ENCODE results near the gene AMY1B. TPM values are rescaled to one million over a fixed set of nuclear protein-coding genes. Genes with fewer than 3 reads are reported as not detected.
"Not testable (repeated sequence)": the region's sequence is repeated elsewhere in the genome, so short reads cannot be mapped to it uniquely, and the experiment has no call there.

The AMY1B gene
- not detected in 2 replicates for total RNA-seq (2016; rRNA removed; fragmentation: Illumina TruSeq; extraction: Trizol)
- total RNA-seq (2016; cell fraction: cytosol; rRNA removed; fragmentation: Illumina TruSeq; extraction: Trizol; ENCODE audit: low read depth) = not detected in 2 replicates
- not detected in 2 replicates for total RNA-seq (2016; cell fraction: insoluble cytoplasmic fraction; rRNA removed; fragmentation: Illumina TruSeq; extraction: Trizol)
- not detected in 2 replicates for total RNA-seq (2016; cell fraction: membrane; rRNA removed; fragmentation: Illumina TruSeq; extraction: Trizol)
- not detected in 2 replicates for total RNA-seq (2016; cell fraction: nucleus; rRNA removed; fragmentation: Illumina TruSeq; extraction: Trizol)
- not detected in 2 replicates for polyA plus RNA-seq (2011; rRNA removed)
- polyA plus RNA-seq (2011; cell fraction: cytosol; rRNA removed) = not detected in 2 replicates
- polyA plus RNA-seq (2011; cell fraction: nucleus; rRNA removed) = not detected in 2 replicates
- polyA plus RNA-seq (2012) = not detected in 2 replicates
- not detected in 2 replicates for polyA plus RNA-seq (2016; cell fraction: cytosol; fragmentation: Illumina TruSeq; extraction: Trizol; ENCODE audit: low read depth)
- not detected in 2 replicates for polyA plus RNA-seq (2016; cell fraction: insoluble cytoplasmic fraction; fragmentation: Illumina TruSeq; extraction: Trizol; ENCODE audit: low read depth)
- not detected in 2 replicates for polyA plus RNA-seq (2016; cell fraction: membrane; fragmentation: Illumina TruSeq; extraction: Trizol; ENCODE audit: low read depth)
- polyA plus RNA-seq (2016; cell fraction: nucleus; fragmentation: Illumina TruSeq; extraction: Trizol; ENCODE audit: insufficient read depth, low read depth) = not detected in 2 replicates
- polyA minus RNA-seq (2011; rRNA and poly(A)+ RNA removed; ENCODE audit: low replicate concordance) = not detected in 2 replicates
- not detected in 2 replicates for polyA minus RNA-seq (2011; cell fraction: cytosol; rRNA and poly(A)+ RNA removed)
- polyA minus RNA-seq (2011; cell fraction: nucleus; rRNA and poly(A)+ RNA removed) = not detected in 2 replicates
- Bru-seq, nascent RNA = not detected
- BruChase-seq, experiment 1, labeled RNA remaining after a 6-hour chase = not detected
- BruChase-seq, experiment 2, labeled RNA remaining after a 2-hour chase = not detected
- long read RNA-seq, experiment 1 = 0 reads
- long read RNA-seq, experiment 2 = 0 reads

- BruUV-seq (replicated peaks); H3K9ac ChIP-seq (ENCODE audit: insufficient read depth, low read depth, low read length); H2AFZ ChIP-seq (ENCODE audit: low read length); DNase-seq (ENCODE audit: low spot score); H3K79me2 ChIP-seq (ENCODE audit: insufficient read depth, low read length); H3K4me1 ChIP-seq (ENCODE audit: insufficient read depth, low read length); H3K36me3 ChIP-seq (replicated peaks in 1 of 2; ENCODE audit: control insufficient read depth in 1 of 2, insufficient read depth in 2 of 2, low read length in 2 of 2); H4K20me1 ChIP-seq (ENCODE audit: insufficient read depth, low read length); POLR2A ChIA-PET; H3K4me3 ChIP-seq (replicated peaks in 1 of 3; ENCODE audit: insufficient read depth in 1 of 3, low read depth in 2 of 3, low read length in 3 of 3); in situ Hi-C loops (cut with HindIII; ENCODE audit: extremely low pct_ligation_motif_present, low pct_unique_long_range_greater_than_20kb); H3K9me3 ChIP-seq (ENCODE audit: low read length); intact Hi-C loops (cut with micrococcal nuclease; ENCODE audit: unreplicated experiment); ATAC-seq; H3K4me2 ChIP-seq (ENCODE audit: low read depth, low read length); CTCF ChIA-PET (ENCODE audit: low intra/inter-chr PET ratio, low total read pairs); H3K27me3 ChIP-seq (ENCODE audit: control insufficient read depth in 1 of 2, insufficient read depth in 2 of 2, low read length in 2 of 2); FAIRE-seq; H3K27ac ChIP-seq (ENCODE audit: extremely low read length, insufficient read depth, low read length): not testable (repeated sequence)
- WGBS (ENCODE audit: low lambda C conversion rate) = no CpG with 5 or more reads among the region's 5 CpGs
These were observed at the start of gene AMY1B for GRCh38 chr1:103696110-103696509. TSS of gene AMY1B (minus strand) at chr1:103696210. CDS start at chr1:103695639, 571 bp downstream.

DNA sequence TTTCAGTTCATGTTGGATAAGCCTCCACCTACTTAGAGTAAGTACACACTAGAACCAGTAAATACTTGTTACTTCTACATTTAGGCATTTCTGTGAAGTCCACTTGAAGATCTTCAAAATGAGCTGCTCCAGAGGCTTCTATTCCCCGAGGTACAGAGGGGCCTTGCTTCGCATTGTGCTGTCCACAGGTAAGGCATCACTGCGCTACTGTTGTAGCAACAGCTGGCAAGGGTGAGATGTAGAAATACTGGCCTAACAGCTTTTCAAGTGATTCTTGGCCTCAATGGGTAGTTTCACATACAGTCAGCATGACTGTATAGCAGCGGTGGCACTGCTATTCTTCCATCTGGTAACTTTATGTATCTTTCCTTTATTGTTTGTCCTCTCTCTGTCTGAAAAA lies 49.0 kb upstream of the AMY1B start:
- H3K27me3 ChIP-seq (ENCODE audit: control insufficient read depth in 1 of 2, insufficient read depth in 2 of 2, low read length in 2 of 2); H3K9me3 ChIP-seq (ENCODE audit: low read length); H3K9ac ChIP-seq (ENCODE audit: insufficient read depth, low read depth, low read length); H2AFZ ChIP-seq (ENCODE audit: low read length); intact Hi-C loops (cut with micrococcal nuclease; ENCODE audit: unreplicated experiment); DNase-seq (ENCODE audit: low spot score); POLR2A ChIA-PET; H3K36me3 ChIP-seq (replicated peaks in 1 of 2; ENCODE audit: control insufficient read depth in 1 of 2, insufficient read depth in 2 of 2, low read length in 2 of 2); H3K4me2 ChIP-seq (ENCODE audit: low read depth, low read length); H3K4me3 ChIP-seq (replicated peaks in 1 of 3; ENCODE audit: insufficient read depth in 1 of 3, low read depth in 2 of 3, low read length in 3 of 3); BruUV-seq (replicated peaks); H4K20me1 ChIP-seq (ENCODE audit: insufficient read depth, low read length); in situ Hi-C loops (cut with HindIII; ENCODE audit: extremely low pct_ligation_motif_present, low pct_unique_long_range_greater_than_20kb); CTCF ChIA-PET (ENCODE audit: low intra/inter-chr PET ratio, low total read pairs); ATAC-seq; FAIRE-seq; H3K4me1 ChIP-seq (ENCODE audit: insufficient read depth, low read length); H3K79me2 ChIP-seq (ENCODE audit: insufficient read depth, low read length); H3K27ac ChIP-seq (ENCODE audit: extremely low read length, insufficient read depth, low read length): not testable (repeated sequence)
- no CpG with 5 or more reads among the region's 4 CpGs for WGBS (ENCODE audit: low lambda C conversion rate)

GRCh38 chr1:103744449-103744848 lies 48.4 kb upstream of the AMY1B start:
- H2AFZ ChIP-seq (ENCODE audit: low read length); H3K9me3 ChIP-seq (ENCODE audit: low read length); H3K36me3 ChIP-seq (replicated peaks in 1 of 2; ENCODE audit: control insufficient read depth in 1 of 2, insufficient read depth in 2 of 2, low read length in 2 of 2); H3K27ac ChIP-seq (ENCODE audit: extremely low read length, insufficient read depth, low read length); in situ Hi-C loops (cut with HindIII; ENCODE audit: extremely low pct_ligation_motif_present, low pct_unique_long_range_greater_than_20kb); CTCF ChIA-PET (ENCODE audit: low intra/inter-chr PET ratio, low total read pairs); H3K27me3 ChIP-seq (ENCODE audit: control insufficient read depth in 1 of 2, insufficient read depth in 2 of 2, low read length in 2 of 2); POLR2A ChIA-PET; intact Hi-C loops (cut with micrococcal nuclease; ENCODE audit: unreplicated experiment); H3K4me3 ChIP-seq (replicated peaks in 1 of 3; ENCODE audit: insufficient read depth in 1 of 3, low read depth in 2 of 3, low read length in 3 of 3); H3K4me2 ChIP-seq (ENCODE audit: low read depth, low read length); H3K9ac ChIP-seq (ENCODE audit: insufficient read depth, low read depth, low read length); H3K79me2 ChIP-seq (ENCODE audit: insufficient read depth, low read length); H4K20me1 ChIP-seq (ENCODE audit: insufficient read depth, low read length); DNase-seq (ENCODE audit: low spot score); FAIRE-seq; BruUV-seq (replicated peaks); H3K4me1 ChIP-seq (ENCODE audit: insufficient read depth, low read length); ATAC-seq: not testable (repeated sequence)
- no CpG with 5 or more reads among the region's 4 CpGs for WGBS (ENCODE audit: low lambda C conversion rate)

- no CpG with 5 or more reads among the region's 3 CpGs for WGBS (ENCODE audit: low lambda C conversion rate)
- in situ Hi-C loops (cut with HindIII; ENCODE audit: extremely low pct_ligation_motif_present, low pct_unique_long_range_greater_than_20kb); POLR2A ChIA-PET; H3K79me2 ChIP-seq (ENCODE audit: insufficient read depth, low read length); H3K27ac ChIP-seq (ENCODE audit: extremely low read length, insufficient read depth, low read length); H4K20me1 ChIP-seq (ENCODE audit: insufficient read depth, low read length); H3K9me3 ChIP-seq (ENCODE audit: low read length); H3K4me2 ChIP-seq (ENCODE audit: low read depth, low read length); H3K36me3 ChIP-seq (replicated peaks in 1 of 2; ENCODE audit: control insufficient read depth in 1 of 2, insufficient read depth in 2 of 2, low read length in 2 of 2); ATAC-seq; H2AFZ ChIP-seq (ENCODE audit: low read length); DNase-seq (ENCODE audit: low spot score); H3K4me1 ChIP-seq (ENCODE audit: insufficient read depth, low read length); FAIRE-seq; BruUV-seq (replicated peaks); CTCF ChIA-PET (ENCODE audit: low intra/inter-chr PET ratio, low total read pairs); H3K9ac ChIP-seq (ENCODE audit: insufficient read depth, low read depth, low read length); H3K27me3 ChIP-seq (ENCODE audit: control insufficient read depth in 1 of 2, insufficient read depth in 2 of 2, low read length in 2 of 2); intact Hi-C loops (cut with micrococcal nuclease; ENCODE audit: unreplicated experiment); H3K4me3 ChIP-seq (replicated peaks in 1 of 3; ENCODE audit: insufficient read depth in 1 of 3, low read depth in 2 of 3, low read length in 3 of 3): not testable (repeated sequence)
These were observed 42.0 kb upstream of the AMY1B start for GRCh38 chr1:103738031-103738430.
